Medulla oblongata (tissue), 1 donor: Measurements from ENCODE around the gene ATP2B2.

Experiments
- DNase-seq: peaks from one replicate; pipeline ENCODE4 v3.0.0-alpha.2; 2015; ENCODE audit errors: extremely low spot score

Gene ATP2B2

DNA sequence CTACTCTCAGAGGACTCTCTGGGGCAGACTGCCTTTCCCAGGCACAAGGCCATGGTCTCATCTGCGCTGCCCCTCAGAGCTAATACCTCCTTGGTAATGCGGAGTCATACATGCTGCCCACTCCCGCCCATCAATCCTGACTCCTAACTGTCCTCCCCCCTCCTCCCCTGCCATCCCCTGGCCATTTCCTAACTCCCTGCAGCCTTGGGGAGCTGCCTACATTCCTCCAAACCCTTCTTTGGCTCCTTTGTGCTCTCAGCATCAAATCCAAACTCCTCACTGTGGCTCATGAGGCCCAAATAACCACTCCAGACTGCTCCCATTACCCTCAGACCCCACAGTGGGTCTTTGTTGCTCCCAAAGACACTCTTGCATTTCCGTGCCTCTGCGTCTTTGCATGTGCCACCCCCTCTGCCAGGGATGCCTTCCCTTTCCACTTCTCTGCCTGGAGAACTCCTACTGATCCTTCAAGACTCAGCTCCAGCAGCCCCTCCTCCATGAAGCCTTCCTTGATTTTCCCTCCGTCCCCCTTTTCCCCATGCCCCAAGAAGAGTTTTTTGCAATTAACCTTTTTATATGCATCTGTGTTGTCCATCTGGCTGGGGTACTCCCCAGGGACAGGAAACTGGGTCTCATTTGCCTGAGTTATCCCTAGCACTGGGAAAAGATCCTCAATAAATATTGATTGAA, 5.5 kb upstream of the ATP2B2 start:
- DNase-seq: no peak

DNA sequence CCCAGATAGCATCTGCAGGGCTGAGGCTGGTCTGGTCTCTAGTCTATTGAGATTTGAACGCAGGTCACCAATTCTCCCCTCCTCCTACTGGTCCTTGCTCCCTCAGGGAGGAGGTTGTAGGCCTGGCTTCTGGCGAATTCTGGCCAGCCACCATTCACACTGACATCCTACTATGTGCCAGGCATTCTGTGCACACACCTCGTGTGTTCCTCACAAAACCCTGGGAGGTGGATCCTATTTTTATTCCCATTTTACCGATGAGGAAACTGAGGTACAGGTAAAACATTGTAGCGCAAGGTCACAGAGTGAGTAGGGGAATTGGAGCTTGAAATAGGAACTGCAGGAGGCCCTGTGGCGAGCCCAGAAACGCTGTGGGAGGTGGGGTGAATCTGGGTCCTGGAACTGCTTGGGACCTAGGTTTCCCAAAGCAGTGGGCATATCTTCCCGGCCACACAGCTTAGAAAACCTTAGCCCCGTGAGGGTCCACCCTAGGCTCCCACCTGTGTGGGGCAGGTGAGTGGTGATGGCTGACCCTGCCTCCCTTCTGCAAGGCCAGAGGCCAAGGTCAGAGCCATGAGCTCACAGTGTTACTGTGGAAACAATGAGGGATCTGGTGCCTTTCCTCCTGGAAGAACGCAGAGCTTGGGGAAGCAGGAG, 4.8 kb upstream of the ATP2B2 start:
- no peak for DNase-seq

DNA sequence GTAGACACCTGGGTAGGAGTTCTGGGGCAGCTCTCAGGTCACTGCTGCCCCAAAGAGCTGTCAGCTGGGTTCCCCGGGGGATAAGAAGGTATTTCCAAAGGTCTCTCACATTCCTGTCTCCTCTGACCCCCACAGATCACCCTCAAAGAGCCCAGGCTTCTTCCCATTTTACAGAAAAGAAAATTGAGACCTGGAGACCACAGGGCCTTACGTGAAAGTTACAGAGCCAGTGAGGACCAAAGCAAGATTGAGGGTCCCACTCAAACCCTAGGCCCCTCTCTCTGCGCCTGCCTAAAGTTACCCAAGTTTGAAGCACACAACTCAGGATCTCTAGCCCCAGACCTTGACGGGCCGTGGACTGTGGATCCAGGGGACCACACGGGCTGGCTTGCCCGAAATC, 3.9 kb upstream of the ATP2B2 start:
- DNase-seq: no peak

DNA sequence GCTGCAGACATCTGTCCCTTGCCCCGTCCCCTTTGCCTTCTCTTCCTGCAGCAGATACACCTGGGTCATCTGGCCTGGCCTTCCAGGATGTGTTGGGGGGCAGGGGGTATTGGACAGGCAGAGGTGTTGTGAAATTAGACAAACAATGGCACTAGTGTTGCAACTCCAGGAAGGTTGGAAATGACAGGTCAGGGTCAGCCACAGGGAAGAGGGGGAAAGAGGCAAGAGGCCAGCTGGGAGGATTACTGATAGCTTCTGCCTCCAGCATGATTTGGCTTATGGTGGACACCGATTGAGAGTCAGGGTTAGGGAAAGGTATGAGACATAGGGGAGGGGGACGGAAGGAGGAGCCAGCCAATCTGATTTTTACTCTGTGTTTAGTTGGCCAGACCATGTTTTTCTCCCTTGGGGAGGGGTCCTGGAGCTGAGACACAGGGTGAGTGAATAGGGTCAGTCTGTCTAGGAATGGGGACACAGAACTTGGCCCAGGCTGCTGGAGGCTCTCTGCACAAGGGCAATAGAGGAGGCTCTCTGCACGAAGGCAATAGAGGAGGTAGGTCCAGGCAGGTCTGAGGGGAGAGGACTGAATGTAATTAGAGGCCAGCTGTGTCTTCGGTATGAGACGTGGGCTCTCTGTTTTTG, 3.4 kb upstream of the ATP2B2 start:
- DNase-seq: no peak

DNA sequence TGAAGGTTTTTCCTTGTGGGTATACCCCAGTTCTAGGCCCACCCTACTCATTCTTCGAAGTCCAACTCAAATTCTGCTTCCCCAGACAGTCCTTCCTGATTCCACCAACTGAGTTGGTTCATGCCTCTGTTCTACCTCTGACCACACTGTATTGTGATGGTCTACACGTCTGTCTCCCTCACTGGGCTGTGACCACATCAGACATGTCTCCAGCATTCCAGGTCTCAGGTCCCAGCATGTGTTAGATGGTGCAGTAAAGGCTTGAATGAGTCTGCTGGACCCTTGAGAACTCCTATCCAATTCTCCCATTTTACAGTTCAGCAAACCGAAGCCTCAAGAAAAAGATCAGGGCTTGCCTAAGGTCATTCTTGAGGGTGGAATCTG, 2.8 kb upstream of the ATP2B2 start:
- no peak for DNase-seq

DNA sequence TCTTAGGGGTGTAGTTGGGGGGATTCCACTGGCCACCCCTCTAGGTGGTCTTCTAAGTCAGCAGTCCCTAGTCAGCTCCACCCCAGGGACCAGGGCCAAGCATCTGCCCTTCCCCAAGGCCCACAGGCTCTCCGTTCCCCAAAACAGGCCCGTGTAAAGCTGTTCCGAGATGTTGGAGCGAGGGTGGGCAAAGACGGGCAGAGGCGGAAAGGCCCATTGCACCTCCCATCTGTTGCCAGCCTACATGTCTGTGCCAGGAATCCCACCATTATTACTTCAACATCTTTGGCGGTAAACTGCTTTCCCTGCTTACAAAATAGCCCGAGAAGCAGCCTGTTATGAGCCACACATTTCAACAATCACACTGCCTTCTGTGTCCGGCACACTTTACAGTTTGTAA, 1.9 kb upstream of the ATP2B2 start:
- no peak for DNase-seq

DNA sequence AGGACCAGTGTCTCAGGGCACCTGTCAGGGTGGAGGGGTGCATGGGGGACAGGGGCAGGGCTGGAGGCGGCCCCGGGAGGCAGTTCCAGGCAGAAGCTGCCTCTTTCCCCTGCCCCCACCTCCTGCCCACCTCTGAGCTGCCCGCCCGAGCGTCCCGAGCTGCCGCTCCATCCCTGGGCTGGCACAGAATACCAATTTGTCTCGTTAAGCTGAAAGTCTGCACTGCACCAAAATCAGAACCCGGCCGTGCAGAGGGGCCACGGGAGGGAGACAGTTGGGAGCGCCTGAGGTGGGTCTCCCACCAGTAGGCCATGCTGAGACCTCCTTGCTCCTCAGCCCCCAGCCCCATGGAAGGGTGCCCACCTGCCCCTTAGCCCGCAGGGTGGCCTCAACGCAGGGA, 1.3 kb upstream of the ATP2B2 start:
- DNase-seq: no peak

DNA sequence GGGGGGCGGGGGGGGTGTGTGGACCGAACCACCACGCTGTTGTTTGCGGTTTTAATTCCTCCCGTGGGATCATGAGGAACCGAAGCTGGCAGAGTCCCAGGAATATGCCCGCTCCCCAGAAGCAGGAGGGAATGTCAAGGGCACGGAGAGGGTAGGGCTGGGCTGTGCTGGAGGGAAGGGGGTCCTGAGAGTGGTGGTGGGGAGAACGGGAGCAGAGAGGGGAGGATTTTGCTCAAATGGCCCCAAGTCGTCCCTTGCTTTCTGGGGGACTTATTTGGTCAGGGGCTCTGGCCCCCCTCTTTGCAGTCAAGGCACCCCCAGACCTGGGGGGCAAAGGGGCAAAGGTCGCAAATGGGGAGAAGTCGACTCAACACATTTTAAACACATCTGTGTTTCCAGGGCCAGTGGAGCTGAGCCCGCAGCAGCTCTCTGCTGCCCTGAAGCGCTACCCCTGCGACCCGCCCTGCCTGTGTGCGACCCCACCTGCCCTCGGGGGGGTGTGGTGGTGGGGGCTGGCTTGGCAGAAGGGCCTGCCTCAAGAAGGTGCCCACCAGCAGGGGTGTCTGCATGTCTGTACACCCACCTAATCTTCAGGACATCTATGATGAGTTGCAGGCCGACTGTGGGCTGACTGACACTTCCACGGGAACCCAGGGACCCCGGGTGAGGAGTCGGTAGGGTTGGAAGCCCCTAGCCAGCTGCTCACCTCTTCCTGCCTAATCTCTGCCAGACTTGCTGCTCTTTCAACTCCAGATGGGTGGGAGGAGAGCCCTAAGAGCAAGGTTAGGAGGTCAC, 602 bp upstream of the ATP2B2 start:
- no peak for DNase-seq

DNA sequence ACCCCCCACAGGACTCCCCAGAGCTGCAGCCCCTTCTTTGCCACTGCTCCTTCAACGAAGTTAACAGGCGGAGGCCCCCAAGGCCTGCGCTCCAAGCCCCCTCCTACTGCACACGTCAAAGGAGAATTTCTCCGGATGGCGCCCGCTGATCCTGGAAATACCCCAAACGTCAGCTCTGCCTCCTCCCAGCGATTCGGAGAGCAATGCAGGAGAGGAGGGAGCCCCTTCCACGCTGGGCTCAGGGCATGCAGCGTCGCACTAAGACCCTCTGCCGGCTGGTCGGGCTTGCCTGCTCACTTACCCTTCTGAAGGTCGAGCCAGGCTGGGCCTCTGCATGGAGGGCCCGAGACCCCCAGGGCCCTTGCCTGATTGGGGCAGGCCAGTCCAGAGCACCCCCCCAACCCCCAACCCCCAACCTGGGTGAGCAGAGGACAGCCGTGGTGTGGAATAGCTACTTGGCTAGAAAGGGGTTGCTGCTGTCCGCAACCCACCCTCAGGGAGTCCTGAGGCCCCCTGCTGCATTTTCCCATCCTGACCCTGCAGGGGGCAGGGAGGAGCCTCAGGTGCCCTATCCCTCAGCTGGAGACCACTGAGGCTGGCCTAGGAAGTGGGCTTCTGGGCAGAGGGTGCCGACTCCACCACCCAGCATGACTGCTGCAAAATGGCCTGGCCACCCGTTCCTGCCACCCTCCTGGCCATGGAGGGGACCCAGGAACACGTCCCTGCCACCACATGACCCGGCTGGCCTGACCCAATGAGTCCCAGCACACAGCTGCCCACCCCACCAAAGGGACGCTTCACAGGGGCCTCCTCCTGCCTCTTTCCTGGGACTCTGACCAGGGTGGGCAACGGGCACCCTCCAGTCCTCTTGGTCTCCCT, 976 bp downstream of the ATP2B2 start:
- DNase-seq: no peak

DNA sequence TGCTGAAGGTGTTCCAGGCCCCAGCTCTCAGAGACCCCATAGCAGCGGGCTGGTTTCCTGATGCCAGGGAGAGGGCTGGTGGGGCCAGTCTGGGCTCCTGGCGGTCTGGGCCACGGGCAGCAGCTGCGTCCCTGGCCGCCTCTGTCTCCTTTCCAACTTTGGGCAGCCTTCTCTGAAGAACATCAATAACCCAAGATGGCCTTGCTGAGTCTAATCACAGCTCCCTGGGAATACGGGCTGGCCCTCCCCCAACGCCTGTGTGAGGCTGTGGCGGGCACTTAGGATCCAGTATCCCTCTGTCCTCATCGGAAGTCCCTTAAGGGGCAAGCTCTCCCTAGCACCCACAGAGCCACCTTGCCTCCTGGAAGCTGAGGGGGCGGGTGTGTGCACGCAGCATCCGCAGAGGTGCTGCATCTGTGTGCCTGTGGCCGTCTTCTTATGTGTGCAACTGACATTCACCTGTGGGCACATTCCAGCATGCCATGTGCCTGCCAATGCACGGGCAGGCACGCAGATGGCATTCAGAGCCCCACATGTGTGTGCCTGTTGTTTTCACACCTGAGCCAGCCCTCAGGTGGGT, 2.1 kb downstream of the ATP2B2 start:
- DNase-seq: no peak

DNA sequence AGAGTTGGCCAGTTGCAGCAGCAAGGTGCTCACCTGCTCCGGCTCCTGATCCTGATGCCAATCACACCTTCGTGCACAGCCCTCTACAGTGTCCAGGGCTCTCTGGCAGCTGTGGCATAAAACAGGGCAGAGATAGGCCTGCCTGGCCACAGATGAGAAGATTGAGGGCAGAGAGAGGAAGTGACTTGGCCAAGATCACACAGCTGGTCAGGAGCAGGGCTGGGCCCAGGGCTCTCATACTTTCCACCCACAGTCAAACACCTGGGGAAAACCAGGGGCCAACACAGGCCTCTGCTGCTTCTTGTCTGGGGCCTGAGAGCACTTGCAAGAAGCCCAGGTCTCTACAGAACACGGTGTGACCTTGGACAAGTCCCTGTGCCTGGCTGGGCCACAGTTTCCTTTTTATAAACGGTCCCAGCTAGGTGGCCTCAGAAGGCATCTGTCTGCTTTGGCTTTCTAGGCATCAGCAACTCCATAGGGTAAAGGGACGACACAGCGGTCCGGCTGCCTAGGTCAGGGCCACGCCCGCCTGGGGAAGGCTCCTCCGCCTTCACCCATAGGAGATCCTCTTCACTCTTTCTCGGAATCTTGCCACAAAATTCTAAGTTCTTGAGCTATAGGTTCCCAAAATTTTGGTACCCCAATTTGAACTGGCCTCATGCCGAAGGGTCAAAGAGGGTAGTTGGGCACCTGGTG, 3.1 kb downstream of the ATP2B2 start:
- DNase-seq: no peak

DNA sequence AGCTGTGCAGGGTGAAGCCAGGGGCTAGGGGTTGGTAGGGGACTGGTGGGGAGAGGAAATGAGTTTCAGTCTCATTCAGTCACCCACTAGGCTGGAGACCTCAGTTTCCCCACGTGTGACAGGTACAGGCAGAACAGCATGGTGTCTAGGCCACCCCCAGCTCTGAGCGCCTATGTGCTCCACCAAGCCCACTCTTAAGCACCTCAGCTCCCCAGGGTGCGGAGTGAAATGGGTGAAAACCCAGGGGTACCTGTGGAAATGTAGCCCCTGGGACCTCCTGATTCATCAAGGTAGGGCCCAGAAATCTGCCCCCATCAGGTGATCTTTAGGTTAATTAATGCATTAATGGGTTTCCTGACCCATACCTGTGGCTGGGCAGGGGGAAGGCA, 3.7 kb downstream of the ATP2B2 start:
- DNase-seq: no peak

DNA sequence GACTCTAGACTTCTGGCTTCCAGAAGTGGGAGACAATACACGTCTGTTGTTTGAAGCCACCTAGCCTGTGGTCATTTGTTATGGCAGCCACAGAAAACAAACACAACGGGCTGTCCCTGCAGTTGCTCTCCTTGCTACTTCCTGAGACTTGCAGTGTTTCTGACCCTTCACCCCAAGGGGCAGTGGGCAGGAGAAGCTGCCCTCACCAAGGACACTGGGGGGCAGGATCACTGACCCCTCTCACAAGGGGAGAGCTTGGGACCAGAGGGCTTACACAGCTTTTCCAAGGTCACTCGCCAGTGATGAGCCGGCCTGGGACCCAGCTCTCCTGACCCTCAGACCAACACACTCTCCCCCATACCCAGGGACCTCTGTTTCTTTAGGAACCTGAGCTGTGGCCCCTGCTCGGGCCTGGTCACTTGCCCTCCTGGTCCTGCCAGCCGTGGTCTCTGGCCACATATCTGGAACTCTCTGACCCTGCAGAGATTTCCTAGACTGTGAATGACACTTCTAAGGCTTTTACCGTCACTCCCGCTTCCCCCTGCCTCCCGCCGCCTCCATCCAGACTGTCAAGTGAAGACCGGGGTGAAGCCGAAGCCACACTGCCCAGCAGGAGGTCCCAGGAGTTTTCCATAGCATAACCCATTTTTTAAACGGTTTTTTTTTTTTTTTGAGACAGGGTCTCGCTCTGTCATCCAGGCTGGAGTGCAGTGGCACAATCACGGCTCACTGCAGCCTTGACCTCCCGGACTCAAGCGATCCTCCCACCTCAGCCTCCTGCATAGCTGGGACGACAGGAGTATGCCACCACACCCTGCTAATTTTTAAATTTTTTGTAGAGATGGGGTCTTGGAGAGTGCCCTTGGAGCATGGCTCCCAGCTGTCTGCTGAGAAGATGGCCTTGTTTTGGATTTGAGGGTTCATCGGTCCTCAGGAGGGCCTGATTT, 4.4 kb downstream of the ATP2B2 start:
- DNase-seq: no peak

DNA sequence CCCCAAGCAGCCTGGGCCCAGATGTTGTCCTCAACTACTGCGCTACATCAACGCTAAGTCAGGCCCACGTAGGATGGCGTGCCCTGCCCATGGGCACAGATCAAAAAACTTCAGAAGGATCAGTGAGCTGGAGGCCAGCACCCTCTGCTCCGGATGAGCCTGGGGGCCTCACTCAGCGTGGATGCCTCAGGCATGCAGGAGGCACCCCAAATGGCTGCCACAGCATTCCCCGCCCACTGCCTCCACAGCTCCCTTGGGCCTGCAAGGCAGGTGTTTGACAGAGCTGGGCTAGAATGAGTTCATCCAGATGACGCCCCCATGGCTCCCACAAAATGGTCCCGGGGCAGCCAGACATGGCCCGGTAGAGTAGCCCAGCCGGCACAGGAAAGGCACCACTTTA, 7.1 kb downstream of the ATP2B2 start:
- DNase-seq: no peak

DNA sequence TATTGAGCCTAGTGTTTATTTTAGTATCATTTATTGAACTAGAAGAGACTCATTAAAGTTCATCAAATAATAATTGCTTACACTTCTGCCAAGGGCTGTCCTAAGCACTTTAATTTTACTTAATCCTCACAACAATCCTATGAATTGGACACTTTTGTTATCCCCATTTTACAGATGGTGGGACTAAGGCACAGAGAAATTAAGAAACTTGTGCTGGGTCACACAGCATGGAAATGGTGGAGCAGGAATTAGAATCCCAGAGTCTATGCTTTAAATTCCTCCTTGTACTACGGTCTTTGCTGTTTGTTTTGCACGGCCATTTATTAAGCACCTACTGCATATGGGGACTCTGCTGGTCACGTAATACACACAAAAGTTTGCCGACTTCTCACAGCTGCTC, 7.9 kb downstream of the ATP2B2 start:
- no peak for DNase-seq

DNA sequence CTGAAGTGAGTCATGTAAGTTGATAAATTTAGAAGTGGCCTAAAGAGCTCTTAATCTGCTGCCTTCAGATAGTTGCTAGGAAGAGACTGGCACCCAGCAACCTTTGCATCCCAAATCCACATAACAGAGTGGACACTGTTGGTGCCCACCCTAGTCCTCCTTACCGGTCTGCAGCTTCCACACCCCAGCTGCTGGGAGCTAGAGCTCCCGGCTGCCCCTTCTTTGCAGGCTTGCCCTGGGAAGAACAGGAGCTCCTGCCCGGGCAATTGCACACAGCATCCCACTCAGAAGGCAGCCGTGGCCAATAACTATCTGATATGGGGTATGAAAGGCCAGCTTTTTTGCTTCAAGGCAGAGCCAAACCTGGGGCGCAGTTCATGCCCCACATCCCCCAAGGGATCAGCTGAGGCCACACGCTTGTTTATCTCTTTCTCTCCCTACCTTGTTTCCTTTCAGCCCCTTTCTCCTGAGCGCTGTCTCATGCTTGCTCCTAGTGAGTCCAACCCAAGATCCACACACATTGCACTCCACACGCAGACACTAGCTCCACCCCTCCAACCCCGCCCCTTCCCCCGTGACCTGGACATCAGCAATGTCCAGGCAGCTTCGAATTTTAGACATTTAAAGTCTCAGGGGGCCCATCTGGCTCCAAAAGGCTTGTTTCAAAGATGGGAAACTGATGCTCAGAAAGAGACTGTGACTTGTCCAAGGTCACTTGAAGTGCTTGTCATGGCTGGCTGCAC, 9.1 kb downstream of the ATP2B2 start:
- no peak for DNase-seq

DNA sequence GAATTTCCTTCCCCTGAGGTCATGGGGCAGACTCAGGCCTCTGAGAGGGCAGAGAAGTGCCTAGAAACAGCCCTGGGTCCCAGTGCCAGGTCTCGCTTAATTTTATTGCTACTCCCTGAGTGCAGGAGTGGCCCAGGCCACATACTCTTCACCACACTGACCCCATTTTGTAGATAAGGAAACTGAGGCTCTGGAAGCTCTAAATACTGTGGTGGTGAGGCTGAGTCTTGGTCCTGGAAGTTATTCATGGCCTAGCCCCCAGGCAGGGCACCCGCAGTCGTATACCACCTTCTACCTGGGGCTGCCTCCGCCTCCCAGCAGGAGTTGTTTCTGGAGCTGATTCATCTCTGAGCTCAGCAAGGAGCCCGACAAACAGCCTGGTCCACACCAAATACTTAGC, 9.8 kb downstream of the ATP2B2 start:
- no peak for DNase-seq

DNA sequence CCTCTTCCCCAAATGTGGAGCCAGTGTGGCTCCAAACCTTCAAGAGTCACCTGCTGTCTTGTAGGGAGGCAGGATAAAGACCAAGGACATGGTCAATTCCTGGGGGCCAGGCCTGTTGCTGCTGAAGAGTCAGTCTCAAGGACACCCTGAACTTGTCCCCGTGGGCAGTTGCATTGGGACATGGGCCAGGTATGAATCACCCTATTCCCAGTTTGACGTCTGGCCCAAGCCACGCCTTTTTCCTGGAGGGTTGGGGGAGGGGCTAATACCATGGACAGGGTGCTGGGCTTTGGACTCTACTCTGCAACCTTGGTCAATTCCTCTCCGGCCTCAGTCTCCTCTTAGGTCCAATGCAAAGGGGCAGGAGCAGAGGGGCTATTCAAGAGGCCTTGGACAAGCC, 10.4 kb downstream of the ATP2B2 start:
- DNase-seq: peak; percentile 3

DNA sequence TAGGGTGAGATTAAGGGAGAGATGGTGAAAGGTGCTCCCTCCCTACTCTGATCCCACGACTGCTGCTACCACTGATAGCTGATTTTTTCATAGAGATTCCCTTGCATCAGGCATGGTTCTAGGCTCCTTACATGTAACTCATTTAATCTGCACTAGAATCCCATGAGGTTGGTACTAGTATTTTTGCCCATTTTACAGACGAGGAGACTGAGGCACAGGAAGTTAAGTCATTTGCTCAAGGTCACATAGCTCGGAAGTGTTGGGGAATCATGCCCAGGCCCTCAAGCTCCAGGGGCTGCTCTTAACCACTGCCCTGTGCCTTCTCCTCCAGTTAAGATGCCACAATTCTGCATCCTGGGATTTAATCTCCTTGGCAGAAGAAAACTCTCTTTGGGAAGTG, 11.2 kb downstream of the ATP2B2 start:
- no peak for DNase-seq
